HG03442 (cell line): ENCODE measurements around the gene CCDC33.

Experiments used
- ATAC-seq: cut with Tn5 transposase; IDR thresholded peaks from one replicate; pipeline ENCODE4 v1.9.1; 2021; ENCODE audit warnings: mild to moderate bottlenecking, moderate library complexity; ENCODE audit not compliant: unreplicated experiment

The CCDC33 gene

DNA sequence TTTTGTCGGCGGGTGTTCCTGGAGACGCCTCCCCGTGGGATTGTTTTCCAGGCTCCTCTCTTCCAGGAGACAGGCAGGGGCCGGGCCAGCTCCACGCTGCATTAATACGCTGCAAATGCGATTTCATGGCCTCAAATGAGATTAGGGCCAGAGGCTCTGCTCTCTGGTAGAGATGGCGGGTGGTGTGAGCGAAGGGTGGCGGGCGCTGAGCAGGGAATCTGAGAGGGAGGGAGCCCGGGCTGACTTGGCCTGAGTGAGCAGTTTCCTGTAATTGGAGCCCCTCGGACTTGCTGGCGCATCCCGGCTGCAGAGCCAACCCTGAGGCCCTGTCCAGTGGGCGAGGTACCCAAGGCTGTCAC, 7.4 kb upstream of the CCDC33 start:
- no peak for ATAC-seq

DNA sequence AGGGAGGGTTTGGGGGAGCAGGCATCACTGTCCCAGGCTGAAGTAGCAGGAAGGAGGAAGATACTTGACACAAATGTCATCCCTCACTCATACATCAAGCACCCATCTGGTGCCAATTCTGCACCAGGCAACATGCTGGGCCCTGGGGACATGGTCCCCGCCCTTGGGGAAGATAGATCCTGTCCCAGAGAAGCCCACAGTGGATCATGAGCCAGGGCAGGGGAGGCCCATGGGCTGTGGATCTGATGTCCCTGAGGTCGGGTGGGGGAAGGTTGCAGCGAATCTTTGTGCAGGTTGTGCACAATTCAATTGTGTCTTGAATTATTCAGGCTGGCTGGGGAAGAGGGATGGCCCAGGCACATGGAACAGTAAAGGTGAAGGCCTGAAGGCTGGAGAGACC, 6.4 kb upstream of the CCDC33 start:
- ATAC-seq, result no peak

DNA sequence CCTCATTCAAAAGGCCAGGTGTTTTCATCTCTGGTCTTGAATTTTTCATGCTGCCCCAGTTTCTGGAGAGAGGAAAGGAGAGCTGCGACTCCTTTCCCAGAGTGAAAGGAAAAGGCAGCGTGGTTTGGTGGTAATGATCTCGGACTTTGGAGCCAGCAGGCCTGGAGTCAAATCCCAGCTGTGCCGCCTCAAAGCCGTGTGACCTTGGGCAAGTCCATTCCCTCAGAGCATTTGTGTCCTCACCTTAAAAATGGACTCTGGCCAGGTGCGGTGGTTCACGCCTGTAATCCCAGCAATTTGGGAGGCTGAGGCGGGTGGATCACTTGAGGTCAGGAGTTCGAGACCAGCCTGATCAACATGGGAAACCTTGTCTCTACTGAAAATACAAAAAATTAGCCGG, 4.7 kb upstream of the CCDC33 start:
- ATAC-seq, result no peak

DNA sequence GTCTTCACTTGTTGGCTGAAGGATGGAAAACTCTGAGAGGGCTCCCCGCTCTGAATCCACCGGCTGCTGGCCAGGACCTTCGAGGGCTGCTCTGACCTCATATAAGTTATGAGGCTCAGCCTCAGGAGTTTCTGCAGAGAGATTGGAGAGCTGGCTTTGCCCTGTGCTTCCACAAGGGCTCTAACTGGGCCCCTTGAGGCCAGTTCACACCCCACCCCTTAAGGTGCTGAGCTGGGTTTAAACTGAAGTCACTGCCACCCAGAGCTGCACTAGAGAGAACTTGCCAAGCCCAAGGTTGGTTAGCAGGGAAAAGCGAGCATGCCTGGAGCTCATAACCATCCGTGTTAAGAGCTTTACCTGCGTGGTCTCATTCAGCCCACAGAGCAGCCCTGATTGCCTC, 2.8 kb upstream of the CCDC33 start:
- no peak for ATAC-seq

DNA sequence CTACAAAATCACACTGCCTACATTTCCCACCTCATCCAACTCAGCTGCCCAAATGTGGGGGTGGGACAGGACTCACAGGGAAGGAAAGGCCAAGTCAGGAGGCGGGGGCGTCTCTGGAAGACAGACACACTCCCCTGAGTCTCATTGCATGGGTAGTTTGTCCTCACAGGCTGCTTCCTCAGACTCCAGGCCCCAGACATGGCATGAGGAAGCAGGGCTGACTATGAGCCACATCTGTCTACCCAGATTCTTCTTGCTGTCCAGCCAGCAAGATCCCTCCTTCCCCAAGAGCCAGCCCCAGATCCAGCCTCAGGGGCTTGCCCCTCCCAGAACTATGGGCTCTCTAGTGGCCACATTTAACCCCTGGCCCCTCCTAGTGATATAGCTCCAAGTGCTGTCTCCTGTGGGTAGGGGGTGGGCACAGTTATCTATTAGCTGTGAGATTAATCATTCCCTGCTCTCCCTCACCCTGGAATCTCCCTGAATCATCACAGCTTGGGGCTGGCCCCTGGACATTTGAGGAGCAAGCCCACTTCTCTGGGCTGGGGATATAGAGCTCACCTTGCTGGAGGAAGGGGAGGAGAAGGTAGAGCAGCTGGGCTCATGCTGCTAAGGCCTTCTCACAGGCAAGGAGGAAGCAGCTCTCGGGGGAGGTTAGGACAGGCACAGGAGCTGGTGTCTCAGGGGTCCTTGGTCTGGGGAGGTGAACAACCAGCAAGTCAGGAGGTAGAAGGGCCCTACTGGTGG, 2.1 kb upstream of the CCDC33 start:
- ATAC-seq, result no peak

DNA sequence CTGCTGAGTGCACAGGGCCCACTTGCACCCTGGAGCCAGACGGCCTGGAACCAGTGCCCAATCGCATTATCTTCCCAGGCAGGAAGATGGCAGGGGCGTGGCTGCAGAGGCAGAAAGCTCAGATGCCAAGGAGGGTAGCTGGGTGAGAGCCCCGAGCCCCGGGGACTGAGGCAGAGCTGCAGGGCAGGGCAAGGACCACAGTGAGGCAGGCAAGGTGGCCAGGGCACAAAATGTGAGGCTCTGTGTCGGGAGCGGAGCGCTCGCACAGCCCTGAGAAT, 1.6 kb upstream of the CCDC33 start:
- ATAC-seq, result no peak

DNA sequence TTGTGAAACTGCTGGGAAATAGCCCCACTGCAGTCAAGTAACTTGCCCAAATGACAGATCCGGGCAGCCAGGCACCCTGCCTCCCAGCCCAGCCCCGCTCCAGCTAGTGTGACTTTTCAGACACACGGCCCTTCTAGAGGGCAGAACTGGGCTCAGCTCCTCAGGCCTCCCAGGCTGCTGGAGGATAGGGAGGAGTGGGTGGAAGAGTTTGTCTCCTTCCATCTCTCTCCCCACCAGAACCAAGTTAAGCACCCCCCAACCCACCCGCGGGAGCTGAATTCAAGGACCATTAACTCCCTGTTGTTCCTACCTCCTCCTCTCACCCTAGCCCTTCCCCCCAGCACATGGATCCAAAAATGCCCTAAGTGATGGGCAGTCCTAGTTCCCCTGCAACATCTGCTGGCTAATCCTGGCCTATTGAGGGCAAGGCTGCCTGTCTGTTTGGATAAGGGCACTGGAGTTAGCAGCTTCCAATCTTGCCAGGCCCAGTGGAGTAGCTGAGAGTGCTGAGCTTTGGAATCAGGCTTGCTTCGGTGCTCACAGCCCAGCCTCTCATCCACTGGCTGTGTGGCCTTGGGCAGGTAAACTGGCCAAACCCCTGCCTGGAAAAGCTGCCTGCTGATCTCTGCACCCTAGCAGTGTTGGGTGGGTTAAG, 3.1 kb downstream of the CCDC33 start:
- ATAC-seq, result no peak

DNA sequence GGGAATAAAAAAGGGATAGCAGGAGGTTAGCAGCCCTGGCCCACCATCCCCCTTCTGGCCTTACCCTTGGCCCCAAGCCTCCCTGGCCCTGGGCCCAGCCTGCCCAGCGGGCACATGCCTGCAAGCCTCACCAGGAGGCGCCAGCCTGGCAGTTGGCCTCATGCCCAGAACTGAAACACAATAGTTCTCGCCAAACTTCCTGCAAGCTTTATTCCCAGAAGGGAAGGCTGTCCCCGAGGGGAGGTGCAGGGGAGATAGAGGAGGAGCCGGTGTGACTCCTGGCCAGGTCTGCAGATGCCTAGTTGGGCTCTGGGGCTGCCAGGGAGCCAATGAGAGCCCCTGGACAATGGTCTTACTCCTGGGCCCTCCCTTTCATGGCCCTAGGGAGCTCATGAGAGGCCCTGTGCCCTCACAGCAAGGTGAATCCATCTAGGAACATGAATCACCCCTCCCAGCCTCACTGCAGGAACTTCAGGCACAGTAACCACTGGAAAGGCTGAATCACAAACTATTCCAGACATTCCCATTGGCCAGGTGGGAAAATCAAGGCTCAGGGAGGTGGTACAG, 4.0 kb downstream of the CCDC33 start:
- ATAC-seq, result no peak

DNA sequence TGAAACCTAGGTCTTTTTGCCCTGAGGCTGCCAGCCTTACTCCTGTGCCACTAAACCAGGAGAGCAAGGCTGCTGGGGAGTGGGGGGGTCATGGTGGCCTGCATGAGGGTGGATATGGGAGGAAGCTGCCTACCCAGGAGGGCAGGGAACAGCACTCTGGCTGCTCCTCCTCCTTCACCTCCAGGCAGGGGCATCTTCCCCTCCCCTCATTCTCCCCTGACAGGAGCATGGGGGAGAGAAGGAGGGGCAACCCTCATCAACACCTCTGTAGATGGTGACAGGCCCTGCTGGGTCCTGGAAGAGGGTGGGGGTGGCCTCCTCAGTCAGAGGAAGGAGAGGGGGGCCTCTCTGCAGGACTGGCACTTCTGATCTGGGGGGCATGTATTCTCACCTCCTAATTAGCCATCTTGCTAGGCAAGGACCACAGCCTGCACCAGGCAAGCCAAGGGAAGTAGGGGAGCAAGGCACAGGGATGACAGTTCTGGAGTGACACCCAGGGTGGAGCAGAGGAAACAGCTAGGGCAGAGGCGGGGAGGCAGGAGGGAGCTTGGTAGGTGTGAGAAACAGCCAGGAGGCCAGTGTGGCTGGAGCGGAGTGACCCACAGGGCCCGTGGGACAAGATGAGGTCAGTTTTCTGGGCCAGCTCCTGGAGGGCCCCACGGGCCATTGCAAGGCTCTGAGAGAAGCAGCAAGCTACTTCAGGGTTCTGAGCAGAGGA, 4.9 kb downstream of the CCDC33 start:
- no peak for ATAC-seq

DNA sequence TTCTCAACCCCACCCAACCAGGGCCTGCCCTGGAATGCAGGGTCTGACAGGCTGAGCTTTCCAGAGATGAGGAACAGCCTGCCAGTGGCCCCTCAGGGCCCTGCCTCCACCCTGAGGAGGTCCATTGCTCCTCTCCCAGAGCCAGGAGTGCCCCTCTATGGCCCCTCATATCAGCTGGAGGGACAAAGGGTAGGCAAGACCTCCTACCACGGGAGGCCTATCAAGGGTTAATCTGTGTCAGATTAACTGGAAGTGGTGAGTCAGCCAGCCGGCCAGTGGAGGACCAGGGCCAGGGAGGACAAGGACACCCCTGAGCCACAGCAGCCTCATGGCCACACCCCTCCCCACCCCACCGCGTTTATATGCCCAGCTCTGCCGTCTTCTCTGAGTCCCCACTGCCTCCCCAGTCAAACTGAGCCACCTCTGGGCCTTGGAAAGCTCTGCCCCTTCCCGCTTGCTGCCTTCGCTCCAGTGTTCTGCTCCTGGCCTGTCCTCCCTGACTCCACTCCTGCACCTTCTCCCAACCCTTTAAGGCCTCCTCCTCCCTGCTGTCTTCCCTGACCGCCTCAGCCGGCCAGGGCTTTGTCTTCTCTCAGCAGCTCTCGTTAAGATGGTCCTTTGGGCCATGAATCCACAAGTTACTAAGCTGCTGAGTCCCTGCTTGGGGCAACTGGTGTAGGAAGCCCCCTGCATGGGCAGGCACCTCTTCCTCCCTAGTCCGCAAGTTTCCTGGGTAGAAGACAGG, 6.5 kb downstream of the CCDC33 start:
- no peak for ATAC-seq

DNA sequence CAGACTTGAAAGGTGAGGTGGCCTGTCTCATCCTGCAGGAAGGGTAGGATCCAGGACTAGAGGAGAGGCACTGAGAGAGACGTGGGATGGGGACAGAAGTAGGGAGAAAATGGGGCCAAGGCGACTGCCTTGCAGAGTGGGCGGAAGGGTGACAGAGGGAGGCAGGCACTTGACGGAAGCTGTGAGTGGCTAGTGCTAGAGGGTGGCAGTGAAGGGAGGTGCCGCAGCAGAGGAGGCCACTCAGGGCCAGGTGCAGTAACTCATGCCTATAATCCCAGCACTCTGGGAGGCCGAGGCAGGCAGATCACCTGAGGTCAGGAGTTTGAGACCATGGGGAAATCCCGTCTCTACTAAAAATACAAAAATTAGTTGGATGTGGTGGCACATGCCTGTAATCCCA, 7.3 kb downstream of the CCDC33 start:
- no peak for ATAC-seq

DNA sequence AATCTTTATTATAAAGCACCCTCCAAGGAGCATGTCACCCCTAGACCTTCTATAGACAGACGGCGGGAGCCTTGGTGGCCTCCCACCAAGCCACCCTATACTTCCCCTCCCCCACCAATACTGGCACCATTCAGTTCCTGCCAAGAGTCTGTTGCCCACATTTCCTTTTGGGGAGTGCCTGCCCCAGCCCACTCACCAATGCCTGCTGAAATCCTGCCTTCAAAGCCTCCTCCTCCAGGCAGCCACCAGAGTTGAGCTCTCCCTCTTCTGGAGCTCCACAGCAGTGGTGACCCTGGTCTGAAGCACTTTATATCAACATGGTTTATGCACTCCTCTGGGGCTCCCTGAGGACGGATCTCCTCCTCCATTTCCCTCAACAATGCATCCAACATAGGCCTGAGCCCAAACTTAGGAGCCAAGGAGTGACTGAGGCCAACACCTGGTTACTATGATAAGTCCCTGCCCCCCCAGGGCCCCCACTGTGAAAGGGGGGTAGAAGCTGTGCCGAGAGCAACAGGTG, 8.8 kb downstream of the CCDC33 start:
- no peak for ATAC-seq

DNA sequence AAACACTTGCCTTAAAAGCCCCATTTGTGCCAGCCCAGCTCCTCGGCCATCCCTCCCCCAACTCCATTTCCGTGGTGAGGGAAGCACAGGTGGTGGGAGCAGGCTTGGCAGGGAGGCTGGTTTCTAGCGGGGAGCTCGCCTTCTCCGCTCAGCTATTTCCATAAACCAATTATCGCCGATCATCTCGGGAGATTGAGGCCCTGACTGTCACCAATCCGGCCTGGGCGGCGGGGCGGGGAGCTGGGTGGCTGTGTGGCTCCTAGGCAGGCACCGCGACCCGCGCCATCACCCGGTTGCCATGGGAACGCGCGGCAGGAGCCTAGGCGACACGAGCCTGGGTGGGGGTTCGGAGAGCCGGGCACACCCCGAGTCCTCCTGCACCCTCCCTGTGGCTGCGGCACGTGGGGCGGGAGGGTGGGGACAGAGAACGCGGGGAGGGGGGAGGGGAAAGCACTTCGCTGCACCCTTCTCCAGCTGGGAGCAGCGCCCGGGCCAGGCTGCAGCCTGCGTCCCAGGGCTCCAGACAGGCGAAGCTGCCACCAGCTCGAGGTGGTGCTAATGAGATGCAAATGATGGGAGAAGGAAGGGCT, 9.3 kb downstream of the CCDC33 start:
- ATAC-seq, result no peak

DNA sequence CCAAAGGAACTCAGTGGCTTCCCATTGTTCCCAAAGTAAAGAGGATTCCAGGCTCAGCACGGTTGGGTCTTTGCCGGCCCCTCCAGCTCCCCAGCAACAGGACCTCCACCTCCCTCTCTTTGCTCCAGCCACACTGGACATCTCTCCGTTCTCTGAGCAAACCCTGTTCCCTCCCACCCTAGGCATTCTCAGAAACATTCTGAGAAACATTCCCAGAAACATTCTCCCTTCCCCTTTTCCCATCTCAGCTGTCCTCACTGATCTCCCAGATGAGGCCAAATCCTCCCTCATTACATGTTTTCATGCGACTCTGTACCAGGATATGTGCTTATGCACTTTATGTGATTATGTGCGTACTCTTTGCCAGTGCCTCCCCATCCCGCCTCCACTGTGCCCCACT, 14.1 kb downstream of the CCDC33 start:
- ATAC-seq, result no peak

DNA sequence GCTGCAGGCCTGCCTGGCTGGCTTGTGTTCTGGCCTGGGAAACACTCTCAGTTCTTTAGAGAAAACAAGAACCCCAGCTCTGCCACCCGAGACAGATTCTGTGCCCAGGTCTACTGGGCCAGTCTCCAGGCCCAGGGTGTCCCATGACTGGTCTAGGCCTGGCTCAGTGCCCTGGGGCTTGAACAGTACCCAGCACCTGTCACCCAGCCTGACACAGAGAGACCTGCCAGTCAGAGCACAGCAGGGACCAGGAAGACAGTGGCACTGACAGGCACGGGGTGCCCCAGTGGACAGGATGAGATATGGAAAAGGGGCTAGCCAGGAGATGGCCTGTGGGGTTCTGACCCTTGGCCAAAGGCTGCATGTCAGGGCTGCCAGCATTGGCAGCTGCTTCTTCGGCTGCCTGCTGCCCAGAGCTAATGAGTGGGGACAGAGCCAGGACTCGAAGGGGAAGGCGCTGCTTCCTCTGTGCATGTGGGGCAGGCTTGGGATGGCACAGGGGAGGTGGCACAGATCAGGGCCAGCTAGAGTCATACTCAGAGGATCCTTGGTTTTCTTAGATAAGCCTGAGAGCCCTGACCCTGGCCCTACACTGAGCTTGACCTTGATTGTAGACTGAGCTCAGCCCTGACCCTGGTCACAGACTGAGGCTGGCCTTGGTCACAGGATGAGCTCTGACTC, 15.1 kb downstream of the CCDC33 start:
- no peak for ATAC-seq

DNA sequence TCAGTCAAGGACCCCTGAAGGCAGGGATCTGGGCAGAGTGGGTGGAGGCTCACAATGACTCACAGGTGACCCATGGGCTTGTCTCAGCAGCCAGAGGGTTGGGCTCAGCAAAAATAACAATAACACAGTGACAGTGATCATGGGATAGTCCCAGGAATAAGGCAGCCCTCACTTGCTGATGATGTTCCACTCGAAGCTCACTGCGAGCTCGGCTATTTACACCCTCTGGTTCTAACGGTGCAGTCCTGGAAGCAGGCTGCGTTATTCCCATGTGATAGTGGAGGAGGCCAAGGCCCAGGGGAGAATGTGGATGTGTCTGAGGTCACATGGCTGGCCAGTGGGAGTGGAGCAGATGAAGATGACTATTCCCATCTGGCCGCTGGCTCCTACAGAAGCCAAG, 16.2 kb downstream of the CCDC33 start:
- ATAC-seq, result no peak

DNA sequence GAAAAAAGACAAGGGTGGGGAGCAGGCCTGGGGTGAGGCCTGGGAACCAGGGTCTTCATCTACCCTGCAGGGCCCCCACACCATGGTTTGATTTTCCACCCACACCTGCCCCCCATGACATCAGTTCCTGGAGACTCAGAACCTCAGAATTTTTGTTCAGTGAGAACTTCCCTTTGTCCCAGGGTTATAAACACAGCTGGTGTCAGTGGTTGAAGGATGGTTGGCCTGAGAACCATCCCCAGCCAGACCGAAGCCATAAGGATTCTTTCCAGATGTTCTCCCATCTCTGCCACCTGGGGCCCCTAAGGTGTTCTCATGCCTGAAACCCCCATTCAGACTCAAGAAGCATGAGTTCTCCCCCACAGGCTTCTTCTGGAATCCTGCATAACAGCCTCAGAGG, 16.6 kb downstream of the CCDC33 start:
- no peak for ATAC-seq

DNA sequence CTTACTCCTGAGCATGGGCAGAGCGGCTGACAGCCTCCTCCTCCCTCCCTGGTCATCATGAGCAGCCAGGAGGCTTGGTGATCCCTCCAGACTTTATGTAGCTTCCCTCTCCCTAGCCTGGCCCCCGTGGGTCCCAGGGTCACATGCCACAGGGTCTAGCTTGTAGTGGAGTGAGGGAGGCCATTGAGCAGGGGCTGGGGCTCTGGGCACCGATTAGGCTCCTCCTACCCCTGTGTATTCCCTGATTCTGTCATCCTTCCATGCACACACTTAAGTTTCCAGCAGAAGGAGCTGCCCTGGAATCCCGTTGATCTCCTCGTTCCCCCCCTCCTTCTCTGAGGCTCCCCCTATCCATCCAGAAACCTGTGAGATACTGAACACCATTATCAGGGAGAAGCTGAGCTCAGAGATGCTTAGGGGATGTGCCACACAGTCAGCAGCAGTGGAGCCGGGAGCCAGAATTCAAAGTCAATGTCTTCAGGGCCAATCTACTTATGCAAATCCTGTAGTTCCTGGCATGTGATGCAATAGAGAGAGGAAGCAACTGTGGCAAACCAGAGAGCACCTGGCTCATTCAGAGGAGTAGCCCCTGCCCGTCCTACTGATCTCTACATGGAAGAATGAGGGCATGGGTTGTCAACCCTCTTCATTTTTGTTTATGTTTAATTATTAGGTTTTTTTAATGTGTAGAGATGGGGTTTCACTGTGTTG, 17.2 kb downstream of the CCDC33 start:
- ATAC-seq, result no peak

DNA sequence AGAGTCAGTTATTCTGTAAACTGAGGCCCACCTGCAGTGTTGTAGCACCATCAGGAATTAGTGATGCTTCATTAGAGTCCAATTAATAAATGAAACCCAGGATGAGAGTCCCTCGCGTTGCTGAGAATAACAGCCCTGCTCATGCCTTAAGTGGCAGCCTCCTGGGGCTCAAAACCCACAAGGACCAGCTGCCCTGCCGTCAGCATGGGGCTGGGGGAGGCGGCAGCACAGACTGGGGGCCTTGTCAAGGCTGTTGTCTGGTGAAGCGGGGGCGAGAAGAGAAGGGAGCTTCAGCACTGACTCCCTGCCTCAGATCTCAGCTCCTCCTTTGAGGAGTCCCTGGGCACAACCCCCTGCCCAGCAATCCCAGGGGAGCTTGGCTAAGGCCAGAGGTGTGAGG, 21.0 kb downstream of the CCDC33 start:
- no peak for ATAC-seq

DNA sequence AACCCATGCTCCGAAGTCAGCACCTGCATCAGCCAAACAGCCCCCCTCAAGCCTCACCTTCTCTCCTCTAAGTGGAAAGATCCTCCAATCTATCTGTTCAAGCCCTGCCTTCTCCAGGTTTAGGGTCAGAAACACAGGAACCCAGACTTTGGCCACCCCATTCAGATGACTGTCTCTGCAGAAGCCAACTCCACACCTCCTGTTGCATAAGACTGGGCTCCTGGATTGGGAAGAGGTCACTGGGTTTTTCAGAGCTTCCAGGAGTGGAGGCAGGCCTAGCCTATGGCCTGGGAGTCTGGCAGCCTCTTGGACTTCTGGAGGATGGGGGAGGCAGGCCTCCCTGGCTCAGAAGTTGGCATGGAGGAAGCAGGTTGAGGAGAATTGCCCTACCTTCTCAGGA, 21.5 kb downstream of the CCDC33 start:
- ATAC-seq, result no peak
